ENCODE results near the gene CEACAM21.

GRCh38 chr19:41584260-41584810 is 8.4 kb downstream of the CEACAM21 start:
- TF ChIP-seq, protein P1, sequence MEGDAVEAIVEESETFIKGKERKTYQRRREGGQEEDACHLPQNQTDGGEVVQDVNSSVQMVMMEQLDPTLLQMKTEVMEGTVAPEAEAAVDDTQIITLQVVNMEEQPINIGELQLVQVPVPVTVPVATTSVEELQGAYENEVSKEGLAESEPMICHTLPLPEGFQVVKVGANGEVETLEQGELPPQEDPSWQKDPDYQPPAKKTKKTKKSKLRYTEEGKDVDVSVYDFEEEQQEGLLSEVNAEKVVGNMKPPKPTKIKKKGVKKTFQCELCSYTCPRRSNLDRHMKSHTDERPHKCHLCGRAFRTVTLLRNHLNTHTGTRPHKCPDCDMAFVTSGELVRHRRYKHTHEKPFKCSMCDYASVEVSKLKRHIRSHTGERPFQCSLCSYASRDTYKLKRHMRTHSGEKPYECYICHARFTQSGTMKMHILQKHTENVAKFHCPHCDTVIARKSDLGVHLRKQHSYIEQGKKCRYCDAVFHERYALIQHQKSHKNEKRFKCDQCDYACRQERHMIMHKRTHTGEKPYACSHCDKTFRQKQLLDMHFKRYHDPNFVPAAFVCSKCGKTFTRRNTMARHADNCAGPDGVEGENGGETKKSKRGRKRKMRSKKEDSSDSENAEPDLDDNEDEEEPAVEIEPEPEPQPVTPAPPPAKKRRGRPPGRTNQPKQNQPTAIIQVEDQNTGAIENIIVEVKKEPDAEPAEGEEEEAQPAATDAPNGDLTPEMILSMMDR (conservative IDR thresholded peaks at IDR 0.05 in 1 of 2, IDR thresholded peaks at IDR 0.05 in 1 of 2; ENCODE audit: low read depth in 1 of 2, low read length in 2 of 2), result no peak
- TF ChIP-seq EZH2 (IDR thresholded peaks at IDR 0.05; ENCODE audit: low read length, missing control alignments), result no peak
